Measurements from ENCODE around the gene ZKSCAN1. TPM values are rescaled to one million over a fixed set of nuclear protein-coding genes. Genes with fewer than 3 reads are reported as not detected.
A peak's percentile ranks its signal among the peaks of the same experiment; 100 is the strongest.

ZKSCAN1 gene
- total RNA-seq, 2 experiments from 2014 or later = 63.2 to 66.0 TPM

GRCh38 chr7:100074841-100075240 lies 59.4 kb downstream of the ZKSCAN1 start:
- Mint-ChIP-seq H3K27ac (no peak overlapping the region), H3K4me3 (no peak overlapping the region), H3K4me1 (peaks cover 8% of the 10 kb centered on the region), H3K36me3 (ENCODE audit: low read depth) (peaks cover 78% of the 10 kb centered on the region), H3K27me3 (no peaks in the 10 kb centered on the region), H3K9me3 (peaks cover 41% of the 10 kb centered on the region)
- POLR2A ChIA-PET = no interaction called here
- no peak for DNase-seq
- CTCF ChIA-PET = interaction anchor here (0.6 kb wide), 1 partner anchor 28 kb away, joined by 5 read pairs; no protein-coding TSS in a partner anchor

GRCh38 chr7:100075418-100075817 lies 60.0 kb downstream of the ZKSCAN1 start:
- Mint-ChIP-seq H3K9me3 (peaks cover 37% of the 10 kb centered on the region), H3K27me3 (no peaks in the 10 kb centered on the region), H3K4me3 (no peak overlapping the region), H3K27ac (no peak overlapping the region), H3K4me1 (peaks cover 12% of the 10 kb centered on the region), H3K36me3 (ENCODE audit: low read depth) (peaks cover 72% of the 10 kb centered on the region)
- DNase-seq = no peak
- POLR2A ChIA-PET = no interaction called here
- CTCF ChIA-PET = interaction anchor here (0.6 to 0.9 kb wide), 6 partner anchors 8 to 600 kb away, joined by 3 to 6 read pairs (median 4); no protein-coding TSS in a partner anchor

- CTCF ChIA-PET = no interaction called here
- Mint-ChIP-seq H3K4me1 (peaks cover 23% of the 10 kb centered on the region), H3K9me3 (peaks cover 19% of the 10 kb centered on the region), H3K4me3 (no peak overlapping the region), H3K36me3 (ENCODE audit: low read depth) (peaks cover 59% of the 10 kb centered on the region), H3K27me3 (no peaks in the 10 kb centered on the region), H3K27ac (no peak overlapping the region)
- no peak for DNase-seq
- POLR2A ChIA-PET = no interaction called here
Measured at GRCh38 chr7:100077205-100077604, 61.8 kb downstream of the ZKSCAN1 start.

GRCh38 chr7:100079024-100079560 lies 63.7 kb downstream of the ZKSCAN1 start:
- H3K36me3 Mint-ChIP-seq (ENCODE audit: low read depth) = peaks cover 41% of the 10 kb centered on the region
- H3K4me3 Mint-ChIP-seq = peak overlapping the region; percentile 17
- no peak for DNase-seq
- CTCF ChIA-PET = interaction anchor here (0.6 to 1.2 kb wide), 3 partner anchors 44 to 702 kb away, joined by 3 to 5 read pairs (median 4); no protein-coding TSS in a partner anchor
- peaks cover 31% of the 10 kb centered on the region for H3K4me1 Mint-ChIP-seq
- no peak overlapping the region for H3K27ac Mint-ChIP-seq
- POLR2A ChIA-PET = no interaction called here
- peaks cover 9% of the 10 kb centered on the region for H3K9me3 Mint-ChIP-seq
- H3K27me3 Mint-ChIP-seq = no peaks in the 10 kb centered on the region

- POLR2A ChIA-PET = no interaction called here
- Mint-ChIP-seq H3K4me1 (peaks cover 33% of the 10 kb centered on the region), H3K27me3 (peaks cover 3% of the 10 kb centered on the region), H3K9me3 (peaks cover 2% of the 10 kb centered on the region), H3K4me3 (peak overlapping the region; percentile 80), H3K36me3 (ENCODE audit: low read depth) (peaks cover 22% of the 10 kb centered on the region), H3K27ac (peak overlapping the region; percentile 83)
- CTCF ChIA-PET = interaction anchor here (0.6 to 0.8 kb wide), 4 partner anchors 9 to 592 kb away, joined by 3 to 4 read pairs (median 3); no protein-coding TSS in a partner anchor
- no peak for DNase-seq
Measured at GRCh38 chr7:100080907-100081534, 65.6 kb downstream of the ZKSCAN1 start.

- ChIA-PET POLR2A (no interaction called here), CTCF (interaction anchor here (0.8 to 1.2 kb wide), 10 partner anchors 9 to 175 kb away, joined by 3 to 7 read pairs (median 4); partner anchors contain the start of genes AP4M1, MBLAC1 and MCM7)
- peak within 1 kb of the TSS; percentile 80 for H3K4me3 Mint-ChIP-seq
- H3K36me3 Mint-ChIP-seq (ENCODE audit: low read depth) = peaks cover 16% of the 10 kb centered on the region
- H3K27ac Mint-ChIP-seq = peak within 1 kb of the TSS; percentile 89
- H3K27me3 Mint-ChIP-seq = peaks cover 3% of the 10 kb centered on the region
- H3K9me3 Mint-ChIP-seq = peaks cover 2% of the 10 kb centered on the region
- peak; percentile 98 for DNase-seq
- H3K4me1 Mint-ChIP-seq = peaks cover 34% of the 10 kb centered on the region
Measured at GRCh38 chr7:100081535-100082102, 66.2 kb downstream of the ZKSCAN1 start, which contains the start of gene ZNF3. TSS of gene ZNF3 (minus strand) at chr7:100081723. CDS start at chr7:100077357, 4,366 bp downstream.

- H3K9me3 Mint-ChIP-seq = no peaks in the 10 kb centered on the region
- peaks cover 3% of the 10 kb centered on the region for H3K27me3 Mint-ChIP-seq
- ChIA-PET CTCF (interaction anchor here (0.6 to 1.4 kb wide), 15 partner anchors 8 to 1591 kb away, joined by 3 to 7 read pairs (median 4); partner anchors contain the start of genes AP4M1, MBLAC1 and MCM7), POLR2A (no interaction called here)
- peak overlapping the region; percentile 80 for H3K4me3 Mint-ChIP-seq
- no peak for DNase-seq
- peaks cover 40% of the 10 kb centered on the region for H3K4me1 Mint-ChIP-seq
- H3K27ac Mint-ChIP-seq = peak overlapping the region; percentile 89
- H3K36me3 Mint-ChIP-seq (ENCODE audit: low read depth) = peaks cover 9% of the 10 kb centered on the region
Measured at GRCh38 chr7:100082978-100083377, 67.6 kb downstream of the ZKSCAN1 start.

- Mint-ChIP-seq H3K36me3 (ENCODE audit: low read depth) (peaks cover 15% of the 10 kb centered on the region), H3K4me1 (peaks cover 48% of the 10 kb centered on the region), H3K9me3 (no peaks in the 10 kb centered on the region), H3K27me3 (peaks cover 3% of the 10 kb centered on the region), H3K27ac (peak overlapping the region; percentile 50), H3K4me3 (no peak overlapping the region)
- POLR2A ChIA-PET = no interaction called here
- no peak for DNase-seq
- CTCF ChIA-PET = interaction anchor here (0.8 to 1.5 kb wide), 2 partner anchors 41 to 45 kb away, joined by 3 to 4 read pairs; partner anchors contain the start of gene MBLAC1
Measured at GRCh38 chr7:100085515-100085914, 70.1 kb downstream of the ZKSCAN1 start.

- H3K4me3 Mint-ChIP-seq = peak overlapping the region; percentile 2
- CTCF ChIA-PET = interaction anchor here (1.2 to 1.7 kb wide), 2 partner anchors 8 to 13 kb away, joined by 3 read pairs; no protein-coding TSS in a partner anchor
- H3K4me1 Mint-ChIP-seq = peaks cover 50% of the 10 kb centered on the region
Measured at GRCh38 chr7:100087055-100087750, 71.8 kb downstream of the ZKSCAN1 start.

GRCh38 chr7:100088095-100088620 lies 72.8 kb downstream of the ZKSCAN1 start:
- no peaks in the 10 kb centered on the region for H3K9me3 Mint-ChIP-seq
- H3K27ac Mint-ChIP-seq = peak overlapping the region; percentile 91
- DNase-seq = no peak
- H3K4me3 Mint-ChIP-seq = peak overlapping the region; percentile 89
- peaks cover 36% of the 10 kb centered on the region for H3K36me3 Mint-ChIP-seq (ENCODE audit: low read depth)
- peaks cover 3% of the 10 kb centered on the region for H3K27me3 Mint-ChIP-seq
- ChIA-PET POLR2A (interaction anchor here (1.5 kb wide), 1 partner anchor 12 kb away, joined by 4 read pairs; no protein-coding TSS in a partner anchor), CTCF (interaction anchor here (0.6 to 0.9 kb wide), 3 partner anchors 9 to 14 kb away, joined by 3 read pairs; partner anchors contain the start of gene MCM7)
- peaks cover 44% of the 10 kb centered on the region for H3K4me1 Mint-ChIP-seq

More at GRCh38 chr7:100087055-100087750, 71.8 kb downstream of the ZKSCAN1 start:
- peaks cover 3% of the 10 kb centered on the region for H3K27me3 Mint-ChIP-seq
- DNase-seq = no peak
- H3K36me3 Mint-ChIP-seq (ENCODE audit: low read depth) = peaks cover 27% of the 10 kb centered on the region
- no peak overlapping the region for H3K27ac Mint-ChIP-seq
- POLR2A ChIA-PET = no interaction called here
- H3K9me3 Mint-ChIP-seq = no peaks in the 10 kb centered on the region

GRCh38 chr7:100088621-100089457 lies 73.4 kb downstream of the ZKSCAN1 start, which contains the start of gene COPS6:
TSS of gene COPS6 (plus strand) at chr7:100088969. CDS start at chr7:100088991, 22 bp downstream.
- H3K4me3 Mint-ChIP-seq = peak within 1 kb of the TSS; percentile 89
- CTCF ChIA-PET = interaction anchor here (0.6 to 0.9 kb wide), 3 partner anchors 8 to 14 kb away, joined by 3 read pairs; partner anchors contain the start of gene MCM7
- H3K27me3 Mint-ChIP-seq = peaks cover 3% of the 10 kb centered on the region
- peaks cover 45% of the 10 kb centered on the region for H3K4me1 Mint-ChIP-seq
- H3K9me3 Mint-ChIP-seq = no peaks in the 10 kb centered on the region
- H3K36me3 Mint-ChIP-seq (ENCODE audit: low read depth) = peaks cover 43% of the 10 kb centered on the region
- POLR2A ChIA-PET = interaction anchor here (1.5 kb wide), 1 partner anchor 11 kb away, joined by 4 read pairs; no protein-coding TSS in a partner anchor
- peak; percentile 85 for DNase-seq
- peak within 1 kb of the TSS; percentile 91 for H3K27ac Mint-ChIP-seq
